Brain microvascular endothelial cell (primary cell): ENCODE measurements around the gene DPYD.

Source experiments
- DNase-seq: peaks from one replicate; pipeline ENCODE4 v3.0.0-alpha.2; 2020
- H3K27ac ChIP-seq: fragments of 250-450 bp; sonication (Bioruptor Pico); 2 replicates; pipeline ENCODE4 v1.5.1; 2020; ENCODE audit warnings: mild to moderate bottlenecking, moderate library complexity
- H3K27me3 ChIP-seq: fragments of 250-450 bp; sonication (Bioruptor Pico); replicated peaks from 2 replicates; pipeline ENCODE4 v1.5.1; 2020; ENCODE audit warnings: mild to moderate bottlenecking
- H3K36me3 ChIP-seq: fragments of 250-450 bp; sonication (Bioruptor Pico); replicated peaks from 2 replicates; pipeline ENCODE4 v1.5.1; 2020; ENCODE audit warnings: mild to moderate bottlenecking
- H3K4me3 ChIP-seq: 2 replicates; pipeline ENCODE4 v1.5.1; 2011; ENCODE audit warnings: low read depth, mild to moderate bottlenecking, control low read depth, low read length, moderate library complexity
- CTCF ChIP-seq: IDR thresholded peaks from 2 replicates; pipeline ENCODE4 v1.5.1; 2011; ENCODE audit warnings: low read depth, mild to moderate bottlenecking, moderate library complexity, low read length, control low read depth, inconsistent platforms; ENCODE audit errors: missing control alignments
- in situ Hi-C: cut with HindIII; loops from 2 replicates; pipeline ENCODE4 v1.10.0; 2017; ENCODE audit warnings: low sequenced_read_pairs, low pct_ligation_motif_present

Gene DPYD

DNA sequence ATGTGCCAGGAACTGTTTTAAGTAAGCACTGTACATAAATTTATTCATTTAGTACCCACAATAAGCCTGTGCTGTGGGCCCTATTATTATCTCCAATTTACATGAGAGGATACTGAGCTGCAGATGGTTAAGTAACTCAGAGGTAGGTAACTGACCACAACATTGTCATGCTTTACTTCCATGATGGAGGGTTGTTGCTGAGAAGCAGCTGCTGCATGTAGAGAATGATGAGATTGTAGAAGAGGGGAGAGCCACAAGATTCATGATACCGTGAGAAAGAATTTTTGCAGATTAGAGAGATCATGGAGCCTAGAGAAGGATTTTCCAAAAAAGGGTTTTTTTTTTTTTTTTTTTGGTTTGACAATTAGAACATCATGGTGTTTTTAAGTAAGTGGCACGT, 886.2 kb downstream of the DPYD start:
- H3K36me3 ChIP-seq = no peaks in the 10 kb centered on the region
- H3K4me3 ChIP-seq = no peak overlapping the region
- no peak overlapping the region for H3K27ac ChIP-seq
- TF ChIP-seq CTCF = no peak
- no peak for DNase-seq
- in situ Hi-C loops = no loop called here
- H3K27me3 ChIP-seq = no peaks in the 10 kb centered on the region

DNA sequence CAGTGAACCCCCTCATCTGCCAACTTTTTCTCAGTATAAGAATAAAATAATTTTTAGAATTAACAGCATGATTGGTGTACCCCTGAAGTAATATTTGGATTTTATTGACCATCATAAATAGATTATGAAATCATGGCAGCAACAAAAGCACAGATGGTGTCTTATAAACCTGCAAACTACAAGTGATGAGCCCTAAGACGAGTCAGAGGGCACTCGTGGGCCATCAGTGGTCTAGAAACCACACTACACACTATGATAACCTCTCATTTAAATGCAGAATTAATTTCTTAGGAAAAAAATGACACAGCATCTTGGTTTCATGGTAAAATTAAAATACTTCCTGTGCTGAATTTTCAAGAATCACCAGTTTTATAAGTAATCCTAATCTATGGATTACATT, 886.9 kb downstream of the DPYD start:
- Histone ChIP-seq H3K27ac (no peak overlapping the region), H3K27me3 (no peaks in the 10 kb centered on the region), H3K36me3 (no peaks in the 10 kb centered on the region), H3K4me3 (no peak overlapping the region)
- no peak for TF ChIP-seq CTCF
- in situ Hi-C loops = no loop called here
- no peak for DNase-seq
